GM18867 (cell line): ENCODE measurements around the gene TPK1.
"Not testable (repeated sequence)": the region's sequence is repeated elsewhere in the genome, so short reads cannot be mapped to it uniquely, and the experiment has no call there.

Source experiments
- ATAC-seq: cut with Tn5 transposase; IDR thresholded peaks from one replicate; pipeline ENCODE4 v1.9.1; 2021; ENCODE audit warnings: mild to moderate bottlenecking, moderate library complexity; ENCODE audit not compliant: unreplicated experiment

TPK1 gene

GRCh38 chr7:144780071-144780608 is 55.7 kb downstream of the TPK1 start:
- ATAC-seq: no peak

GRCh38 chr7:144777889-144778288 is 58.0 kb downstream of the TPK1 start:
- not testable (repeated sequence) for ATAC-seq

GRCh38 chr7:144777005-144777839 is 58.6 kb downstream of the TPK1 start:
- ATAC-seq: no peak

- ATAC-seq: no peak
These were observed 59.4 kb downstream of the TPK1 start for GRCh38 chr7:144776447-144776846.

GRCh38 chr7:144775749-144776148 is 60.1 kb downstream of the TPK1 start:
- no peak for ATAC-seq

- ATAC-seq: no peak
These were observed 63.9 kb downstream of the TPK1 start for GRCh38 chr7:144771927-144772326.

GRCh38 chr7:144771174-144771573 is 64.7 kb downstream of the TPK1 start:
- ATAC-seq: no peak

GRCh38 chr7:144769352-144769751 is 66.5 kb downstream of the TPK1 start:
- ATAC-seq: no peak

- no peak for ATAC-seq
These were observed 67.2 kb downstream of the TPK1 start for GRCh38 chr7:144768633-144769032.

- ATAC-seq: no peak
These were observed 72.6 kb downstream of the TPK1 start for GRCh38 chr7:144763291-144763690.

- ATAC-seq: no peak
These were observed 73.0 kb downstream of the TPK1 start for GRCh38 chr7:144762853-144763252.

- ATAC-seq: no peak
These were observed 74.4 kb downstream of the TPK1 start for GRCh38 chr7:144761493-144761892.

GRCh38 chr7:144759653-144760052 is 76.2 kb downstream of the TPK1 start:
- ATAC-seq: no peak

GRCh38 chr7:144747936-144748335 is 87.9 kb downstream of the TPK1 start:
- no peak for ATAC-seq

- ATAC-seq: peak; percentile 98
These were observed 97.0 kb downstream of the TPK1 start for GRCh38 chr7:144738708-144739314.

GRCh38 chr7:144738146-144738545 is 97.7 kb downstream of the TPK1 start:
- no peak for ATAC-seq

GRCh38 chr7:144736880-144737493 is 98.9 kb downstream of the TPK1 start:
- no peak for ATAC-seq

- no peak for ATAC-seq
These were observed 100.2 kb downstream of the TPK1 start for GRCh38 chr7:144735505-144736276.

GRCh38 chr7:144731661-144732351 is 104.0 kb downstream of the TPK1 start:
- no peak for ATAC-seq

GRCh38 chr7:144730224-144730623 is 105.6 kb downstream of the TPK1 start:
- ATAC-seq: no peak
